B cell (primary cell): ENCODE measurements around the gene ING4. TPM values are rescaled to one million over a fixed set of nuclear protein-coding genes. Genes with fewer than 3 reads are reported as not detected.

ENCODE experiments used
- ATAC-seq: fragments of 200-7000 bp; cut with Tn5 transposase; one replicate; pipeline ENCODE4 v1.10.0; 2021; ENCODE audit warnings: low read depth, mild to moderate bottlenecking, moderate number of reproducible peaks, moderate library complexity
- CTCF ChIA-PET: fragments of 350-600 bp; sonication (Branson Sonifier 250); formaldehyde crosslinking; loops from one replicate; lab custom pipeline; 2021; ENCODE audit warnings: antibody characterized with exemption, inconsistent platforms; lab: Charles Lee
- POLR2A ChIA-PET: fragments of 350-600 bp; sonication (Branson Sonifier 250); formaldehyde crosslinking; loops from one replicate; lab custom pipeline; 2021; ENCODE audit warnings: antibody characterized with exemption; lab: Charles Lee
- DNase-seq: peaks from one replicate; pipeline ENCODE4 v3.0.0; 2013
- H2AFZ ChIP-seq: 2 replicates; pipeline ENCODE4 v1.6.1; 2012; ENCODE audit warnings: mild to moderate bottlenecking, low read depth, low read length; ENCODE audit not compliant: insufficient read depth, poor library complexity, severe bottlenecking
- H3K27ac ChIP-seq, 2 donors: 1 replicate in 1 of 2; 2 replicates in 1 of 2; pipeline ENCODE4 v1.5.1; 2012 to 2013; ENCODE audit warnings: low read length in 2 of 2, mild to moderate bottlenecking in 2 of 2, moderate library complexity in 1 of 2
- H3K27me3 ChIP-seq, 4 experiments: fragments of 200-600 bp in 1 of 4; sonication (generic) in 1 of 4; replicated peaks in 1 of 4; 1 replicate in 2 of 4; 2 replicates in 2 of 4; pipeline versions ENCODE4 v1.6.1 to v1.7.0; 2013 to 2016; ENCODE audit warnings: low read length in 3 of 4, mild to moderate bottlenecking in 2 of 4, mixed read lengths in 1 of 4, moderate library complexity in 1 of 4; ENCODE audit not compliant: insufficient read depth in 4 of 4, control insufficient read depth in 3 of 4; ENCODE audit errors: control extremely low read depth in 1 of 4
- H3K36me3 ChIP-seq, 2 experiments: replicated peaks in 1 of 2; 1 replicate in 1 of 2; 2 replicates in 1 of 2; pipeline versions ENCODE4 v1.6.1 to v1.7.1; 2013; ENCODE audit warnings: low read length in 1 of 2; ENCODE audit not compliant: insufficient read depth in 2 of 2, control insufficient read depth in 1 of 2; ENCODE audit errors: control extremely low read depth in 1 of 2, extremely low read depth in 1 of 2
- H3K4me1 ChIP-seq, 2 donors: fragments of 200-600 bp in 1 of 2; sonication (generic) in 1 of 2; 1 replicate in 1 of 2; 2 replicates in 1 of 2; pipeline versions ENCODE4 v1.5.1 to v1.6.1; 2013 to 2017; ENCODE audit warnings: low read length in 2 of 2; ENCODE audit not compliant: control insufficient read depth in 2 of 2, insufficient read depth in 2 of 2
- H3K4me2 ChIP-seq: replicated peaks from 2 replicates; pipeline ENCODE3; 2012; ENCODE audit warnings: mild to moderate bottlenecking, low read depth, low read length; ENCODE audit not compliant: poor library complexity, severe bottlenecking
- H3K4me3 ChIP-seq, 5 experiments: fragments of 200-600 bp in 1 of 5; sonication (generic) in 1 of 5; 1 replicate in 3 of 5; 2 replicates in 2 of 5; pipeline versions ENCODE4 v1.5.1 to v1.7.0; 2011 to 2016; ENCODE audit warnings: low read length in 4 of 5, mild to moderate bottlenecking in 4 of 5, low read depth in 2 of 5, control low read depth in 1 of 5, moderate library complexity in 1 of 5; ENCODE audit not compliant: insufficient read depth in 1 of 5; ENCODE audit errors: control extremely low read depth in 1 of 5, extremely low read depth in 1 of 5
- H3K79me2 ChIP-seq: fragments of 200-600 bp; sonication (generic); one replicate; pipeline ENCODE4 v1.6.0; 2016; ENCODE audit warnings: low read length; ENCODE audit not compliant: control insufficient read depth, insufficient read depth
- H3K9ac ChIP-seq: fragments of 200-600 bp; sonication (generic); 2 replicates; pipeline ENCODE4 v1.6.1; 2017; ENCODE audit warnings: mild to moderate bottlenecking, low read length, moderate library complexity
- H3K9me3 ChIP-seq, 3 donors: one replicate each; pipeline versions ENCODE4 v1.6.1 to v1.7.1; 2013; ENCODE audit warnings: low read length in 2 of 3; ENCODE audit not compliant: control insufficient read depth in 2 of 3, insufficient read depth in 1 of 3; ENCODE audit errors: control extremely low read depth in 1 of 3
- H4K20me1 ChIP-seq: 2 replicates; pipeline ENCODE4 v1.6.0; 2012; ENCODE audit warnings: mild to moderate bottlenecking, low read length; ENCODE audit not compliant: insufficient read depth, control insufficient read depth, poor library complexity, severe bottlenecking
- H3K27ac Mint-ChIP-seq: one replicate; pipeline ENCODE4 v1.8.0; 2021; ENCODE audit warnings: mixed read lengths
- H3K27me3 Mint-ChIP-seq: one replicate; pipeline ENCODE4 v1.8.0; 2021; ENCODE audit warnings: mixed read lengths
- H3K4me1 Mint-ChIP-seq: one replicate; pipeline ENCODE4 v1.8.0; 2021; ENCODE audit warnings: mixed read lengths
- H3K4me3 Mint-ChIP-seq: one replicate; pipeline ENCODE4 v1.8.0; 2021; ENCODE audit warnings: mixed read lengths
- H3K9me3 Mint-ChIP-seq: one replicate; pipeline ENCODE4 v1.8.0; 2022; ENCODE audit warnings: mixed read lengths; ENCODE audit not compliant: insufficient read depth
- CTCF ChIP-seq: fragments of 200-600 bp; IDR thresholded peaks from one replicate; pipeline ENCODE4 v1.8.0; 2022; ENCODE audit warnings: antibody characterized with exemption, mild to moderate bottlenecking
- EZH2 ChIP-seq: IDR thresholded peaks from 2 replicates; pipeline ENCODE4 v1.6.1; 2012; ENCODE audit warnings: borderline replicate concordance, low read depth, mild to moderate bottlenecking, moderate library complexity, low read length; ENCODE audit not compliant: insufficient read depth, poor library complexity, severe bottlenecking
- WGBS: methylation state at CpG from one replicate; pipeline ENCODE4 v1.1.5; 2013; ENCODE audit warnings: missing lambda C conversion rate; ENCODE audit not compliant: insufficient coverage; 5-methylcytosine and 5-hydroxymethylcytosine counted together
- intact Hi-C: fragments of 100-400 bp; cut with micrococcal nuclease; formaldehyde crosslinking; loops from one replicate; pipeline ENCODE4 v1.10.0; 2022
- polyA plus RNA-seq: library from polyadenylated mRNA; depleted of rRNA; stranded (reverse); fragments of >200 nt; gene quantifications from 2 replicates; pipeline ENCODE4 v1.2.3, GENCODE V29; 2012
- total RNA-seq, 2 donors: library from RNA; stranded (reverse); fragments of 120-200 nt in 1 of 2; gene quantifications; 1 replicate in 1 of 2; 2 replicates in 1 of 2; pipeline versions ENCODE4 v1.2.3 to v1.2.4, GENCODE V29; 2013 to 2022

Gene ING4
- total and polyA plus RNA-seq, 2 donors (not counting 1 experiment from before 2014, with no cell fraction given): 81.1 to 110 TPM

- ChIA-PET POLR2A (interaction anchor here (0.5 to 0.9 kb wide), 2 partner anchors 38 to 58 kb away, joined by 3 to 5 read pairs; partner anchors contain the start of gene COPS7A), CTCF (interaction anchor here (1.4 to 1.5 kb wide), 2 partner anchors 18 to 58 kb away, joined by 3 to 9 read pairs; partner anchors contain the start of gene COPS7A)
- intact Hi-C loops: no loop called here
- no peaks in the 10 kb centered on the region for H3K9me3 ChIP-seq
- no peaks in the 10 kb centered on the region for H3K27me3 Mint-ChIP-seq
- H3K36me3 ChIP-seq: peaks cover 5 to 47% of the 10 kb centered on the region in 2 experiments
- no peaks in the 10 kb centered on the region for H3K27me3 ChIP-seq
- no peak for ATAC-seq
- no peak overlapping the region for H3K4me2 ChIP-seq
- H4K20me1 ChIP-seq: peaks cover 6% of the 10 kb centered on the region
- H3K4me1 ChIP-seq: peaks cover 15 to 19% of the 10 kb centered on the region in 2 donors
- no peak for DNase-seq
- peaks cover 21% of the 10 kb centered on the region for H3K79me2 ChIP-seq
- no peak overlapping the region for H3K9ac ChIP-seq
- H3K4me1 Mint-ChIP-seq: peaks cover 17% of the 10 kb centered on the region
- H3K4me3 ChIP-seq: no peak overlapping the region
- no peak overlapping the region for H2AFZ ChIP-seq
- TF ChIP-seq CTCF: no peak
- no peak for TF ChIP-seq EZH2
- H3K27ac ChIP-seq: no peak overlapping the region
- peak overlapping the region; percentile 32 for H3K27ac Mint-ChIP-seq
- H3K4me3 Mint-ChIP-seq: no peak overlapping the region
- H3K9me3 Mint-ChIP-seq: no peaks in the 10 kb centered on the region
- WGBS: no CpG with 5 or more reads among the region's 2 CpGs
These were observed 3.3 kb upstream of the ING4 start for GRCh38 chr12:6666211-6666610.

- Histone ChIP-seq H3K9me3 (no peaks in the 10 kb centered on the region), H3K79me2 (peaks cover 33% of the 10 kb centered on the region), H3K27ac (no peak overlapping the region), H2AFZ (no peak overlapping the region), H4K20me1 (no peaks in the 10 kb centered on the region), H3K36me3 (peaks cover 0 to 34% of the 10 kb centered on the region in 2 experiments), H3K4me1 (peaks cover 15 to 19% of the 10 kb centered on the region in 2 donors), H3K4me3 (no peak overlapping the region), H3K9ac (no peak overlapping the region), H3K27me3 (no peaks in the 10 kb centered on the region), H3K4me2 (no peak overlapping the region)
- intact Hi-C loops: no loop called here
- ChIA-PET POLR2A (interaction anchor here (0.6 to 1.6 kb wide), 2 partner anchors 24 to 59 kb away, joined by 3 to 4 read pairs; partner anchors contain the start of gene COPS7A), CTCF (interaction anchor here (0.6 to 2.9 kb wide), 7 partner anchors 8 to 127 kb away, joined by 3 to 10 read pairs (median 3); partner anchors contain the start of genes COPS7A and ZNF384)
- H3K4me3 Mint-ChIP-seq: no peak overlapping the region
- ATAC-seq (no peak), DNase-seq (no peak)
- no peaks in the 10 kb centered on the region for H3K9me3 Mint-ChIP-seq
- TF ChIP-seq CTCF (no peak), EZH2 (no peak)
- H3K4me1 Mint-ChIP-seq: peaks cover 21% of the 10 kb centered on the region
- H3K27me3 Mint-ChIP-seq: no peaks in the 10 kb centered on the region
- no peak overlapping the region for H3K27ac Mint-ChIP-seq
- 100% methylated on average over 1 of the region's 2 CpGs for WGBS
These were observed 2.0 kb upstream of the ING4 start for GRCh38 chr12:6664902-6665301.
